Measurements from ENCODE around the gene MFAP4. TPM values are rescaled to one million over a fixed set of nuclear protein-coding genes. Genes with fewer than 3 reads are reported as not detected.

The MFAP4 gene
- 100 to 1,000 TPM in 1 of 2 donors, 10 to 100 TPM in 1; 27.0 to 137 TPM for total RNA-seq
- polyA plus RNA-seq (ENCODE audit: insufficient read length in 2 of 2), result 10 to 100 TPM; 27.0 to 58.8 TPM
- long read RNA-seq, donor 1, transcript MFAP4-201 (6 exons, 1,873 nt), result major isoform, 24 of 30 reads
- long read RNA-seq, donor 1, partial matches to known transcripts, result 0 of 30 reads
- long read RNA-seq, donor 1, other reads (novel, unspliced or antisense), result 0 of 30 reads
- long read RNA-seq, donor 2, partial matches to known transcripts, result 26 of 27 reads
- long read RNA-seq, donor 2, other reads (novel, unspliced or antisense), result 0 of 27 reads
- long read RNA-seq, donor 3, transcript MFAP4-201 (6 exons, 1,873 nt), result major isoform, 22 of 31 reads
- long read RNA-seq, donor 3, partial matches to known transcripts, result 5 of 31 reads
- long read RNA-seq, donor 3, other reads (novel, unspliced or antisense), result 0 of 31 reads
- long read RNA-seq, donor 4, transcript MFAP4-201 (6 exons, 1,873 nt), result major isoform, 205 of 300 reads
- long read RNA-seq, donor 4, transcript MFAP4-202 (6 exons, 1,932 nt), result minor isoform, 17 of 300 reads
- long read RNA-seq, donor 4, transcript MFAP4-203 (5 exons, 1,876 nt), result minor isoform, 19 of 300 reads
- long read RNA-seq, donor 4, partial matches to known transcripts, result 58 of 300 reads
- long read RNA-seq, donor 4, other reads (novel, unspliced or antisense), result 0 of 300 reads

- Histone ChIP-seq H3K36me3 (ENCODE audit: control insufficient read depth, insufficient read depth, low read length) (peaks cover 35% of the 10 kb centered on the region), H3K27ac (ENCODE audit: low read depth, low read length) (peak within 1 kb of the TSS; percentile 87), H3K9me3 (ENCODE audit: control insufficient read depth, insufficient read depth, low read length) (no peaks in the 10 kb centered on the region), H3K27me3 (ENCODE audit: control insufficient read depth, insufficient read depth, low read length) (no peaks in the 10 kb centered on the region), H3K4me3 (ENCODE audit: low read depth, low read length) (peak within 1 kb of the TSS; percentile 26), H3K4me1 (ENCODE audit: control insufficient read depth, insufficient read depth, low read length) (peaks cover 51% of the 10 kb centered on the region)
- peak in 4 of 6 donors; percentile 53 to 92 (median 68) for DNase-seq (ENCODE audit: low read depth in 4 of 6, low spot score in 6 of 6)
- WGBS (ENCODE audit: insufficient coverage), result 11% methylated on average over 14 of the region's 22 CpGs
Observed at GRCh38 chr17:19386974-19387920, at the start of gene MFAP4. MFAP4 (minus strand) TSS chr17:19387190; CDS start chr17:19387155, 35 bp downstream.

- DNase-seq (ENCODE audit: low read depth in 4 of 6, low spot score in 6 of 6), result no peak
- Histone ChIP-seq H3K27me3 (ENCODE audit: control insufficient read depth, insufficient read depth, low read length) (no peaks in the 10 kb centered on the region), H3K4me3 (ENCODE audit: low read depth, low read length) (no peak overlapping the region), H3K36me3 (ENCODE audit: control insufficient read depth, insufficient read depth, low read length) (no peaks in the 10 kb centered on the region), H3K4me1 (ENCODE audit: control insufficient read depth, insufficient read depth, low read length) (no peaks in the 10 kb centered on the region), H3K27ac (ENCODE audit: low read depth, low read length) (no peak overlapping the region), H3K9me3 (ENCODE audit: control insufficient read depth, insufficient read depth, low read length) (no peaks in the 10 kb centered on the region)
- WGBS (ENCODE audit: insufficient coverage), result 100% methylated on average over 1 of the region's 2 CpGs
Observed at GRCh38 chr17:19433727-19434340, 46.8 kb upstream of the MFAP4 start.

GRCh38 chr17:19433255-19433654, 46.3 kb upstream of the MFAP4 start:
- WGBS (ENCODE audit: insufficient coverage), result 70% methylated on average over 1 of the region's 5 CpGs
- no peak for DNase-seq (ENCODE audit: low read depth in 4 of 6, low spot score in 6 of 6)
- H3K27me3 ChIP-seq (ENCODE audit: control insufficient read depth, insufficient read depth, low read length), result no peaks in the 10 kb centered on the region
- H3K4me3 ChIP-seq (ENCODE audit: low read depth, low read length), result no peak overlapping the region
- no peaks in the 10 kb centered on the region for H3K9me3 ChIP-seq (ENCODE audit: control insufficient read depth, insufficient read depth, low read length)
- H3K36me3 ChIP-seq (ENCODE audit: control insufficient read depth, insufficient read depth, low read length), result no peaks in the 10 kb centered on the region
- H3K4me1 ChIP-seq (ENCODE audit: control insufficient read depth, insufficient read depth, low read length), result no peaks in the 10 kb centered on the region
- no peak overlapping the region for H3K27ac ChIP-seq (ENCODE audit: low read depth, low read length)

- no peak for DNase-seq (ENCODE audit: low read depth in 4 of 6, low spot score in 6 of 6)
- no peak overlapping the region for H3K27ac ChIP-seq (ENCODE audit: low read depth, low read length)
- no peak overlapping the region for H3K4me3 ChIP-seq (ENCODE audit: low read depth, low read length)
- H3K27me3 ChIP-seq (ENCODE audit: control insufficient read depth, insufficient read depth, low read length), result no peaks in the 10 kb centered on the region
- 33% methylated on average over 1 of the region's 3 CpGs for WGBS (ENCODE audit: insufficient coverage)
- H3K36me3 ChIP-seq (ENCODE audit: control insufficient read depth, insufficient read depth, low read length), result no peaks in the 10 kb centered on the region
- H3K4me1 ChIP-seq (ENCODE audit: control insufficient read depth, insufficient read depth, low read length), result no peaks in the 10 kb centered on the region
- H3K9me3 ChIP-seq (ENCODE audit: control insufficient read depth, insufficient read depth, low read length), result no peaks in the 10 kb centered on the region
Observed at GRCh38 chr17:19431691-19432090, 44.7 kb upstream of the MFAP4 start.

GRCh38 chr17:19426631-19427030, 39.6 kb upstream of the MFAP4 start:
- Histone ChIP-seq H3K9me3 (ENCODE audit: control insufficient read depth, insufficient read depth, low read length) (no peaks in the 10 kb centered on the region), H3K36me3 (ENCODE audit: control insufficient read depth, insufficient read depth, low read length) (no peaks in the 10 kb centered on the region), H3K27ac (ENCODE audit: low read depth, low read length) (no peak overlapping the region), H3K4me1 (ENCODE audit: control insufficient read depth, insufficient read depth, low read length) (no peaks in the 10 kb centered on the region), H3K27me3 (ENCODE audit: control insufficient read depth, insufficient read depth, low read length) (no peaks in the 10 kb centered on the region), H3K4me3 (ENCODE audit: low read depth, low read length) (no peak overlapping the region)
- DNase-seq (ENCODE audit: low read depth in 4 of 6, low spot score in 6 of 6), result no peak
- no CpG with 5 or more reads among the region's 5 CpGs for WGBS (ENCODE audit: insufficient coverage)

GRCh38 chr17:19424934-19425868, 38.2 kb upstream of the MFAP4 start:
- no peak overlapping the region for H3K4me3 ChIP-seq (ENCODE audit: low read depth, low read length)
- no peaks in the 10 kb centered on the region for H3K9me3 ChIP-seq (ENCODE audit: control insufficient read depth, insufficient read depth, low read length)
- no peak for DNase-seq (ENCODE audit: low read depth in 4 of 6, low spot score in 6 of 6)
- H3K27me3 ChIP-seq (ENCODE audit: control insufficient read depth, insufficient read depth, low read length), result no peaks in the 10 kb centered on the region
- 57% methylated on average over 7 of the region's 8 CpGs for WGBS (ENCODE audit: insufficient coverage)
- no peaks in the 10 kb centered on the region for H3K36me3 ChIP-seq (ENCODE audit: control insufficient read depth, insufficient read depth, low read length)
- no peak overlapping the region for H3K27ac ChIP-seq (ENCODE audit: low read depth, low read length)
- H3K4me1 ChIP-seq (ENCODE audit: control insufficient read depth, insufficient read depth, low read length), result no peaks in the 10 kb centered on the region

- no CpG with 5 or more reads among the region's 6 CpGs for WGBS (ENCODE audit: insufficient coverage)
- Histone ChIP-seq H3K4me3 (ENCODE audit: low read depth, low read length) (no peak overlapping the region), H3K9me3 (ENCODE audit: control insufficient read depth, insufficient read depth, low read length) (no peaks in the 10 kb centered on the region), H3K27ac (ENCODE audit: low read depth, low read length) (no peak overlapping the region), H3K36me3 (ENCODE audit: control insufficient read depth, insufficient read depth, low read length) (no peaks in the 10 kb centered on the region), H3K27me3 (ENCODE audit: control insufficient read depth, insufficient read depth, low read length) (no peaks in the 10 kb centered on the region), H3K4me1 (ENCODE audit: control insufficient read depth, insufficient read depth, low read length) (no peaks in the 10 kb centered on the region)
- DNase-seq (ENCODE audit: low read depth in 4 of 6, low spot score in 6 of 6), result peak in 1 of 6 donors; percentile 48
Observed at GRCh38 chr17:19421926-19422325, 34.9 kb upstream of the MFAP4 start.

GRCh38 chr17:19421219-19421618, 34.2 kb upstream of the MFAP4 start:
- Histone ChIP-seq H3K27ac (ENCODE audit: low read depth, low read length) (no peak overlapping the region), H3K36me3 (ENCODE audit: control insufficient read depth, insufficient read depth, low read length) (peaks cover 1% of the 10 kb centered on the region), H3K4me3 (ENCODE audit: low read depth, low read length) (no peak overlapping the region), H3K27me3 (ENCODE audit: control insufficient read depth, insufficient read depth, low read length) (no peaks in the 10 kb centered on the region), H3K9me3 (ENCODE audit: control insufficient read depth, insufficient read depth, low read length) (no peaks in the 10 kb centered on the region), H3K4me1 (ENCODE audit: control insufficient read depth, insufficient read depth, low read length) (no peaks in the 10 kb centered on the region)
- DNase-seq (ENCODE audit: low read depth in 4 of 6, low spot score in 6 of 6), result peak in 1 of 6 donors; percentile 61
- WGBS (ENCODE audit: insufficient coverage), result no CpG with 5 or more reads among the region's 4 CpGs

All from spinal cord (tissue), 10 donors.